ENCODE measurements around the gene MRPL34. TPM values are rescaled to one million over a fixed set of nuclear protein-coding genes. Genes with fewer than 3 reads are reported as not detected.
A peak's percentile ranks its signal among the peaks of the same experiment; 100 is the strongest.

MRPL34 gene
- total RNA-seq, 1 experiment from 2014 or later: 191 TPM

DNA sequence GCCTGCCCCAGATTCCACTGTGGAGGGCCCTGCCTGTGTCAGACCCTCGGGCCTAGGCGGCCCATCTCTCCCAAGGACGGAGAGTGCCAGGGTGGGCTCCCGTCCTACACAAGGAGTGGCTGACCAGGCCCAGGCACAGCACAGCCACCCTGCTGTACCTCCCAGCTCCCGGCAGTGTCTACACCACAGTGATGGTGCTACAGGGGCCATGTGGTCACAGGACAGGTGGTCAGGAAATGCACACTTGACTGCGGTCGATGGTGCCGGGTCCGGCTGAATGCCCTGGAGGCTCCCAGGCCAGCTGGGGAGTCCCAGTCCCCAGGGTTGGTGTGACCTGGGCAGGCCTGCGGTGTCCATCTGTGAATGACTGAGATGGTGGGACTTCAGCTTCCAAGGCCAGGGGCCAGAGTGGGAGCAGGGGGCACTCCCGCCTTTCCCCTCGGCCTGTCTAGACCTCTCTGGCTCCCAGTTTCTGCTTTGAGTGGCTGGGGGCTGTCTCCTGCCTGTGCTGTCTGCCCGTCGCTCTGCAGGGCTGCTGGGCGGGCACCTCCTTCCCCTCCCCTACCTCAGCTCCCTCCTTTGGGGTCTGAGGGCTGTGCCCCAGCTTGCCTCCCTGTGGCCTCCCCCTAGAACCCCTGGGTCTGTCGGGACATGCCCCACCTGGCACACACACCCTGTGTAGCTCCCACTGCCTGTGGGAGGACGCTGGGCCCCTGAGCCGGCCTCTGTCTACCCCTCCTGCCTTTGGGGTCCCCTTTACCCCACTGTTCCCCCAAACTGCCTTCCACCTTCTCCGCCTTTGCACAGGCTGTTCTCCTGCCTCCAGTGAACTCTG is 16.2 kb downstream of the MRPL34 start:
- Histone ChIP-seq H3K36me3 (ENCODE audit: low read depth, low read length) (peaks cover 18% of the 10 kb centered on the region), H3K9me2 (replicated peaks; ENCODE audit: low read length) (no peaks in the 10 kb centered on the region), H3K4me1 (ENCODE audit: insufficient read depth, low read length) (peaks cover 10% of the 10 kb centered on the region), H2AFZ (ENCODE audit: low read length) (no peak overlapping the region), H3K9ac (ENCODE audit: low read length) (no peak overlapping the region), H3K27me3 (ENCODE audit: low read length) (no peaks in the 10 kb centered on the region), H3K4me2 (ENCODE audit: low read length) (no peak overlapping the region), H3F3A (ENCODE audit: low read length, unreplicated experiment) (no peaks in the 10 kb centered on the region), H3K9me3 (ENCODE audit: low read length) (no peaks in the 10 kb centered on the region), H3K79me2 (ENCODE audit: low read length) (peaks cover 9% of the 10 kb centered on the region; the same call in 1 of the 2 replicates), H4K20me1 (ENCODE audit: low read length) (no peaks in the 10 kb centered on the region), H3K27ac (ENCODE audit: low read length) (no peak overlapping the region), H3K4me3 (ENCODE audit: low read length) (no peak overlapping the region)
- DNase-seq (no peak), ATAC-seq (no peak)
- intact Hi-C loops (cut with micrococcal nuclease): no loop called here
- no peak for TF ChIP-seq EZH2phosphoT487 (IDR thresholded peaks at IDR 0.05; ENCODE audit: borderline replicate concordance, low read length)
- TF ChIP-seq, protein P1, sequence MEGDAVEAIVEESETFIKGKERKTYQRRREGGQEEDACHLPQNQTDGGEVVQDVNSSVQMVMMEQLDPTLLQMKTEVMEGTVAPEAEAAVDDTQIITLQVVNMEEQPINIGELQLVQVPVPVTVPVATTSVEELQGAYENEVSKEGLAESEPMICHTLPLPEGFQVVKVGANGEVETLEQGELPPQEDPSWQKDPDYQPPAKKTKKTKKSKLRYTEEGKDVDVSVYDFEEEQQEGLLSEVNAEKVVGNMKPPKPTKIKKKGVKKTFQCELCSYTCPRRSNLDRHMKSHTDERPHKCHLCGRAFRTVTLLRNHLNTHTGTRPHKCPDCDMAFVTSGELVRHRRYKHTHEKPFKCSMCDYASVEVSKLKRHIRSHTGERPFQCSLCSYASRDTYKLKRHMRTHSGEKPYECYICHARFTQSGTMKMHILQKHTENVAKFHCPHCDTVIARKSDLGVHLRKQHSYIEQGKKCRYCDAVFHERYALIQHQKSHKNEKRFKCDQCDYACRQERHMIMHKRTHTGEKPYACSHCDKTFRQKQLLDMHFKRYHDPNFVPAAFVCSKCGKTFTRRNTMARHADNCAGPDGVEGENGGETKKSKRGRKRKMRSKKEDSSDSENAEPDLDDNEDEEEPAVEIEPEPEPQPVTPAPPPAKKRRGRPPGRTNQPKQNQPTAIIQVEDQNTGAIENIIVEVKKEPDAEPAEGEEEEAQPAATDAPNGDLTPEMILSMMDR (conservative IDR thresholded peaks at IDR 0.05; ENCODE audit: low read depth, low read length): no peak
- ChIA-PET CTCF (no interaction called here), POLR2A (ENCODE audit: unreplicated experiment) (no interaction called here)
- BruUV-seq (replicated peaks): no TSS peak

DNA sequence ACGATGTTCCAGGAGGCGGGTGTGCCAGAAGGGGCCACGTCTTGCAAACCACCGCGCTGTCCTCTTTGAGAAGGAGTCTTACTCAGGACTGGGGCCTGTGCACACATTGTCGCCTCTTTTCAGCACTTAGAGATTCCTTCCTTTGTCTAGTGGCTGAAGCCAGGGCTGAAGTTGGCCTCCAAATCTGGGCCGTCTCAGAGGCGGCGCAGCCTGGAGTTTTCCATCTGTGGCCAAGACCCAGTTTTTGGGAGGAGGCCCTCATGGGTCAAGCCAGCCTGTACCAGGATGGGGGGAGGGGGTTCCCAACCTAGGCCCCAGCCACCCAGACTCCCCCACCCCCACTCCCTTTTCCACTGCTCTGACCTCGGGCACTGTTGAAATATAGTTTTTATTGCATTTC is 17.2 kb downstream of the MRPL34 start:
- DNase-seq: no peak
- no TSS peak for BruUV-seq (replicated peaks)
- H3K4me1 ChIP-seq (ENCODE audit: insufficient read depth, low read length): peaks cover 1% of the 10 kb centered on the region
- CTCF ChIA-PET: no interaction called here
- peaks cover 18% of the 10 kb centered on the region for H3K36me3 ChIP-seq (ENCODE audit: low read depth, low read length)
- no peak overlapping the region for H3K27ac ChIP-seq (ENCODE audit: low read length)
- peak; percentile 16 for ATAC-seq
- no peaks in the 10 kb centered on the region for H3K9me2 ChIP-seq (replicated peaks; ENCODE audit: low read length)
- no peak for TF ChIP-seq EZH2 (IDR thresholded peaks at IDR 0.05; ENCODE audit: low read length, unreplicated experiment)
- TF ChIP-seq EZH2phosphoT487 (IDR thresholded peaks at IDR 0.05; ENCODE audit: borderline replicate concordance, low read length): no peak
- TF ChIP-seq, protein P1 (conservative IDR thresholded peaks at IDR 0.05; ENCODE audit: low read depth, low read length): no peak
- POLR2A ChIA-PET (ENCODE audit: unreplicated experiment): no interaction called here
- no peaks in the 10 kb centered on the region for H3F3A ChIP-seq (ENCODE audit: low read length, unreplicated experiment)
- no peaks in the 10 kb centered on the region for H4K20me1 ChIP-seq (ENCODE audit: low read length)
- H3K9ac ChIP-seq (ENCODE audit: low read length): no peak overlapping the region
- H3K4me3 ChIP-seq (ENCODE audit: low read length): no peak overlapping the region
- H3K9me3 ChIP-seq (ENCODE audit: low read length): no peaks in the 10 kb centered on the region
- H3K27me3 ChIP-seq (ENCODE audit: low read length): no peaks in the 10 kb centered on the region
- intact Hi-C loops (cut with micrococcal nuclease): no loop called here
- no peak overlapping the region for H3K4me2 ChIP-seq (ENCODE audit: low read length)
- no peak overlapping the region for H2AFZ ChIP-seq (ENCODE audit: low read length)
- peaks cover 7% of the 10 kb centered on the region; the same call in 1 of the 2 replicates for H3K79me2 ChIP-seq (ENCODE audit: low read length)

DNA sequence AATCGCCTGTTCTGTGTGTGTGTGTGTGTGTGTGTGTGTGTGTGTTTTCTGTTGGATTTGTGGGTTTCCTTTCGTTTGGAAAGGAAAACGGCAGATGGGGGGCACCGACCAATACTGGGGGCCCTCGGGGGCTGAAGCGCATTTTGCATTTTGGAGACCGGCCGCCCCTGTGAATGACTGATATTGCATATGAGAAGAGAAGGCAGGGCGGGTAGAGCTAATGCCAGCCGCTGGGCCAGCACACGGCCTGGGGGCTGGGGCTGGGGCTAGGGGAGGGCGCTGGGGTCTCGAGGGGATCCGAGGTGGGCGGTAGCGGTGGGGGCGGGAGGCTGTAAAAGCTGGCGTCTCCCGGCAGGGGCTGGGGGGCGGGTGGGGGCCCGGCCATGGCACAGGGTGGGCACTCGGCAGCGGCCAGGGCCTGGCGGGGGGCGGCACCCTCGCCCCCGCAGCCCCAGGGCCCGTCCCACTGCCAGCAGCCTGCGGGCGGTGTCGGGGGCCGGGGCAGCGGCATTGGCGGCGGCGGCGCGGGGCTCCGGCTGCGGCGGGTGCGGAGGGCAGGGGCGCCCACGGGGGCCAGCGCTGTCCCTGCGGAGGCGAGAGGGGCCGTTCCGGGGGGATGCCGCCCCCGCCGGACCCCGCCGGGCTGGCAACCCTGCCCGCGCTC is 17.8 kb downstream of the MRPL34 start:
- Histone ChIP-seq H3K4me2 (ENCODE audit: low read length) (no peak overlapping the region), H3K27me3 (ENCODE audit: low read length) (no peaks in the 10 kb centered on the region), H4K20me1 (ENCODE audit: low read length) (no peaks in the 10 kb centered on the region), H3K4me3 (ENCODE audit: low read length) (no peak overlapping the region), H3K4me1 (ENCODE audit: insufficient read depth, low read length) (no peaks in the 10 kb centered on the region), H3K9me2 (replicated peaks; ENCODE audit: low read length) (no peaks in the 10 kb centered on the region), H3K79me2 (ENCODE audit: low read length) (peaks cover 6% of the 10 kb centered on the region; the same call in 1 of the 2 replicates), H3K27ac (ENCODE audit: low read length) (no peak overlapping the region), H3K9me3 (ENCODE audit: low read length) (no peaks in the 10 kb centered on the region), H3K9ac (ENCODE audit: low read length) (no peak overlapping the region), H2AFZ (ENCODE audit: low read length) (no peak overlapping the region), H3F3A (ENCODE audit: low read length, unreplicated experiment) (no peaks in the 10 kb centered on the region), H3K36me3 (ENCODE audit: low read depth, low read length) (peaks cover 18% of the 10 kb centered on the region)
- DNase-seq (no peak), ATAC-seq (no peak)
- TF ChIP-seq, protein P1 (conservative IDR thresholded peaks at IDR 0.05; ENCODE audit: low read depth, low read length): no peak
- TF ChIP-seq EZH2 (IDR thresholded peaks at IDR 0.05; ENCODE audit: low read length, unreplicated experiment) (no peak), EZH2phosphoT487 (IDR thresholded peaks at IDR 0.05; ENCODE audit: borderline replicate concordance, low read length) (no peak)
- POLR2A ChIA-PET (ENCODE audit: unreplicated experiment): no interaction called here
- intact Hi-C loops (cut with micrococcal nuclease): no loop called here
- CTCF ChIA-PET: no interaction called here
- no TSS peak for BruUV-seq (replicated peaks)
